HCT116 (cell line): Measurements from ENCODE around the gene FRS2. TPM values are rescaled to one million over a fixed set of nuclear protein-coding genes. Genes with fewer than 3 reads are reported as not detected.

Source experiments
- ATAC-seq: fragments of 200-7000 bp; cut with Tn5 transposase; 2 replicates; pipeline ENCODE4 v1.9.1; 2020; ENCODE audit warnings: mild to moderate bottlenecking, moderate library complexity
- BruUV-seq: library from RNA; stranded (reverse); fragments of 400-500 nt; replicated peaks from 2 replicates; lab custom pipeline; 2021; lab: Mats Ljungman, UMichigan
- CTCF ChIA-PET: fragments of 300-600 bp; sonication (Branson Sonifier 250); formaldehyde crosslinking; loops from one replicate; lab custom pipeline; 2021; ENCODE audit warnings: antibody characterized with exemption; lab: Charles Lee
- POLR2A ChIA-PET: fragments of 300-600, 350-600 bp; sonication (Branson Sonifier 250); formaldehyde crosslinking; loops from one replicate; lab custom pipeline; 2021; ENCODE audit warnings: antibody characterized with exemption; lab: Charles Lee
- RAD21 ChIA-PET, 2 experiments: fragments of 300-600 bp; sonication (Branson Sonifier 250); formaldehyde crosslinking; loops; one replicate each; lab custom pipeline; 2023; ENCODE audit warnings: low total read pairs in 2 of 2; ENCODE audit not compliant: uncharacterized antibody in 2 of 2, unreplicated experiment in 2 of 2, low non-redundant PET in 1 of 2; lab: Charles Lee
- DNase-seq: peaks from one replicate; pipeline ENCODE4 v3.0.0-alpha.2; 2010; ENCODE audit warnings: low read depth, low spot score
- H2AFZ ChIP-seq: fragments of 200-600 bp; shearing (Covaris generic), sonication (generic); 2 replicates; pipeline ENCODE4 v1.6.1; 2017; ENCODE audit warnings: low read depth, mixed run types, mixed read lengths, antibody characterized with exemption, low read length; ENCODE audit not compliant: poor library complexity, severe bottlenecking
- H3K27ac ChIP-seq: 2 replicates; pipeline ENCODE4 v1.5.1; 2012; ENCODE audit warnings: low read depth, low read length
- H3K27me3 ChIP-seq: fragments of 200-600 bp; sonication (generic); 2 replicates; pipeline ENCODE4 v1.6.1; 2016; ENCODE audit warnings: mixed run types, low read length, mixed read lengths; ENCODE audit not compliant: insufficient read depth
- H3K36me3 ChIP-seq, 2 experiments: fragments of 200-500 bp in 1 of 2; fragments of 200-600 bp in 1 of 2; sonication (Bioruptor generic) in 1 of 2; sonication (generic) in 1 of 2; 2 replicates each; pipeline versions ENCODE4 v1.5.1 to v1.6.1; 2014 to 2016; ENCODE audit warnings: low read length in 2 of 2, inconsistent platforms in 1 of 2, mixed read lengths in 1 of 2, mixed run types in 1 of 2; ENCODE audit not compliant: insufficient read depth in 2 of 2, control insufficient read depth in 1 of 2
- H3K4me1 ChIP-seq, 2 experiments: fragments of 200-600 bp in 1 of 2; sonication (generic) in 1 of 2; 2 replicates each; pipeline versions ENCODE4 v1.5.1 to v1.6.1; 2012 to 2017; ENCODE audit warnings: low read length in 2 of 2, inconsistent platforms in 1 of 2, mild to moderate bottlenecking in 1 of 2, mixed read lengths in 1 of 2, mixed run types in 1 of 2, moderate library complexity in 1 of 2; ENCODE audit not compliant: insufficient read depth in 2 of 2, control insufficient read depth in 1 of 2
- H3K4me2 ChIP-seq: fragments of 200-600 bp; sonication (generic); 2 replicates; pipeline ENCODE4 v1.6.1; 2017; ENCODE audit warnings: mixed run types, low read length, mixed read lengths
- H3K4me3 ChIP-seq, 2 experiments: fragments of 200-600 bp in 1 of 2; sonication (generic) in 1 of 2; replicated peaks in 1 of 2; 2 replicates each; pipeline ENCODE4 v1.5.1; 2011 to 2016; ENCODE audit warnings: low read length in 2 of 2, control low read depth in 1 of 2, low read depth in 1 of 2, mild to moderate bottlenecking in 1 of 2, mixed read lengths in 1 of 2, mixed run types in 1 of 2
- H3K79me2 ChIP-seq: fragments of 200-600 bp; sonication (generic); 2 replicates; pipeline ENCODE4 v1.6.1; 2017; ENCODE audit warnings: mild to moderate bottlenecking, mixed run types, low read length, moderate library complexity, mixed read lengths; ENCODE audit not compliant: insufficient read depth
- H3K9ac ChIP-seq: fragments of 200-600 bp; sonication (generic); 2 replicates; pipeline ENCODE4 v1.6.1; 2016; ENCODE audit warnings: low read length, mixed read lengths
- H3K9me2 ChIP-seq: fragments of 200-600 bp; sonication (generic), shearing (Covaris generic); 2 replicates; pipeline ENCODE4 v1.6.1; 2017; ENCODE audit warnings: mixed run types, mild to moderate bottlenecking, moderate library complexity; ENCODE audit not compliant: insufficient read depth
- H3K9me3 ChIP-seq, 2 experiments: fragments of 200-500 bp in 1 of 2; fragments of 200-600 bp in 1 of 2; sonication (Bioruptor generic) in 1 of 2; sonication (generic) in 1 of 2; 2 replicates each; pipeline ENCODE4 v1.6.1; 2014 to 2017; ENCODE audit warnings: low read length in 2 of 2, mixed read lengths in 2 of 2, inconsistent platforms in 1 of 2, low read depth in 1 of 2, mild to moderate bottlenecking in 1 of 2, mixed run types in 1 of 2, moderate library complexity in 1 of 2; ENCODE audit not compliant: control insufficient read depth in 1 of 2, insufficient read depth in 1 of 2
- H4K20me1 ChIP-seq: fragments of 200-600 bp; sonication (generic), shearing (Covaris generic); 2 replicates; pipeline ENCODE4 v1.6.1; 2017; ENCODE audit warnings: mixed run types, mild to moderate bottlenecking, moderate library complexity; ENCODE audit not compliant: insufficient read depth
- CEBPB ChIP-seq: IDR thresholded peaks from 2 replicates; pipeline ENCODE4 v1.6.1; 2012; ENCODE audit warnings: low read depth
- EGR1 ChIP-seq: IDR thresholded peaks from 2 replicates; pipeline ENCODE4 v1.6.1; 2012; ENCODE audit warnings: low read depth
- EZH2phosphoT487 ChIP-seq: fragments of 200-600 bp; IDR thresholded peaks from 2 replicates; pipeline ENCODE4 v1.6.1; 2018; ENCODE audit warnings: antibody characterized with exemption, borderline replicate concordance
- JUND ChIP-seq: IDR thresholded peaks from 2 replicates; pipeline ENCODE4 v1.6.1; 2012
- RAD21 ChIP-seq: IDR thresholded peaks from 2 replicates; pipeline ENCODE4 v1.6.1; 2012; ENCODE audit warnings: low read depth, mild to moderate bottlenecking
- SIN3A ChIP-seq: IDR thresholded peaks from 2 replicates; pipeline ENCODE4 v1.6.1; 2012; ENCODE audit warnings: low read depth
- SRF ChIP-seq: IDR thresholded peaks from 2 replicates; pipeline ENCODE4 v1.6.1; 2012; ENCODE audit warnings: low read depth
- TCF7L2 ChIP-seq: IDR thresholded peaks from 2 replicates; pipeline ENCODE4 v1.7.0; 2011; ENCODE audit warnings: borderline replicate concordance, inconsistent platforms; ENCODE audit not compliant: insufficient read depth, insufficient read length; ENCODE audit errors: extremely low read depth
- intact Hi-C: fragments of 100-400 bp; cut with micrococcal nuclease; formaldehyde crosslinking; loops from 2 replicates; pipeline ENCODE4 v1.10.0; 2022
- total RNA-seq: library from RNA; stranded (reverse); gene quantifications from one replicate; pipeline ENCODE4 v1.2.1, GENCODE V29; 2021; ENCODE audit not compliant: unreplicated experiment
- TF ChIP-seq, protein P1 (sequence below): IDR thresholded peaks from 2 replicates; pipeline ENCODE4 v1.6.1; 2012; ENCODE audit warnings: low read depth

Gene FRS2
- total RNA-seq, 1 experiment from 2014 or later = 14.7 TPM

GRCh38 chr12:69545081-69545480 is 74.9 kb downstream of the FRS2 start (continued):
- TF ChIP-seq JUND = no peak
- TF ChIP-seq EZH2phosphoT487 = no peak
- TF ChIP-seq CEBPB = no peak
- TF ChIP-seq TCF7L2 = no peak
- no peak for TF ChIP-seq EGR1
- TF ChIP-seq SIN3A = no peak
- no peak for TF ChIP-seq RAD21

DNA sequence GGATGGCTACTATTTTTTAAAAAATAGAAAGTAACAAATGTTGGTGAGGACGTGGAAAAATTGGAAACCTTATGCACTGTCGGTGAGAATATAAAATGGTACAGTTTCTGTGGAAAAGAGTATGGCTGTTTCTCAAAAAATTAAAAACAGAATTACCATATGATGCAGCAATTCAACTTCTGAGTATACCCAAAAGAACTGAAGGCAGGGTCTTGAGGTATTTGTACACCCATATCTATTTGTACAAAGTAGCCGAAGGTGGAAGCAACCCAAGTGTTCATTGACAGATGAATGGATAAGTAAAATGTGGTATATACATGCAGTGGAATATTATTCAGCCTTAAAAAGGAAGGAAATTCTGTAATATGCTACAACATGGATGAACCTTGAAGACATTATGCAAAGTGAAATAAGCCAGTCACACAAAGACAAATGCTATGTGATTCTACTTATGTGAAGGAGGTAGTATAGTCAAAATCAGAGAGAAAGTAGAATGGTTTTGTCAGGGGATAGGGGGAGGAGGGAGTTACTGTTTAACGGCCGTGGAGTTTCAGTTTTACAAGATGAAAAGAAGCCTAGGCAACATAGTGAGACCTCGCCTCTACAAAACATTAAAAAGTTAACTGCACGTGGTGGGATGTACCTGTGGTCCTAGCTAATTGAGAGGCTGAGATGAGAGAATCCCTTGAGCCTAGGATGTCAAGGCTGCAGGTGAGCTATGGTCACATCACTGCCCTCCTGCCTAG is 76.7 kb downstream of the FRS2 start:
- Histone ChIP-seq H4K20me1 (no peaks in the 10 kb centered on the region), H3K4me3 (no peak overlapping the region), H3K4me2 (no peak overlapping the region), H2AFZ (no peak overlapping the region), H3K9me3 (no peaks in the 10 kb centered on the region), H3K9me2 (no peaks in the 10 kb centered on the region), H3K36me3 (no peaks in the 10 kb centered on the region), H3K27me3 (no peaks in the 10 kb centered on the region), H3K9ac (no peak overlapping the region), H3K79me2 (no peaks in the 10 kb centered on the region), H3K27ac (no peak overlapping the region), H3K4me1 (no peaks in the 10 kb centered on the region)
- ChIA-PET RAD21 (no interaction called here), POLR2A (no interaction called here), CTCF (no interaction called here)
- intact Hi-C loops = no loop called here
- DNase-seq (no peak), ATAC-seq (no peak)
- no TSS peak for BruUV-seq
- TF ChIP-seq SRF = no peak
- TF ChIP-seq TCF7L2 = no peak
- TF ChIP-seq, protein P1, sequence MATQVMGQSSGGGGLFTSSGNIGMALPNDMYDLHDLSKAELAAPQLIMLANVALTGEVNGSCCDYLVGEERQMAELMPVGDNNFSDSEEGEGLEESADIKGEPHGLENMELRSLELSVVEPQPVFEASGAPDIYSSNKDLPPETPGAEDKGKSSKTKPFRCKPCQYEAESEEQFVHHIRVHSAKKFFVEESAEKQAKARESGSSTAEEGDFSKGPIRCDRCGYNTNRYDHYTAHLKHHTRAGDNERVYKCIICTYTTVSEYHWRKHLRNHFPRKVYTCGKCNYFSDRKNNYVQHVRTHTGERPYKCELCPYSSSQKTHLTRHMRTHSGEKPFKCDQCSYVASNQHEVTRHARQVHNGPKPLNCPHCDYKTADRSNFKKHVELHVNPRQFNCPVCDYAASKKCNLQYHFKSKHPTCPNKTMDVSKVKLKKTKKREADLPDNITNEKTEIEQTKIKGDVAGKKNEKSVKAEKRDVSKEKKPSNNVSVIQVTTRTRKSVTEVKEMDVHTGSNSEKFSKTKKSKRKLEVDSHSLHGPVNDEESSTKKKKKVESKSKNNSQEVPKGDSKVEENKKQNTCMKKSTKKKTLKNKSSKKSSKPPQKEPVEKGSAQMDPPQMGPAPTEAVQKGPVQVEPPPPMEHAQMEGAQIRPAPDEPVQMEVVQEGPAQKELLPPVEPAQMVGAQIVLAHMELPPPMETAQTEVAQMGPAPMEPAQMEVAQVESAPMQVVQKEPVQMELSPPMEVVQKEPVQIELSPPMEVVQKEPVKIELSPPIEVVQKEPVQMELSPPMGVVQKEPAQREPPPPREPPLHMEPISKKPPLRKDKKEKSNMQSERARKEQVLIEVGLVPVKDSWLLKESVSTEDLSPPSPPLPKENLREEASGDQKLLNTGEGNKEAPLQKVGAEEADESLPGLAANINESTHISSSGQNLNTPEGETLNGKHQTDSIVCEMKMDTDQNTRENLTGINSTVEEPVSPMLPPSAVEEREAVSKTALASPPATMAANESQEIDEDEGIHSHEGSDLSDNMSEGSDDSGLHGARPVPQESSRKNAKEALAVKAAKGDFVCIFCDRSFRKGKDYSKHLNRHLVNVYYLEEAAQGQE = no peak
